Fibroblast of lung (primary cell): ENCODE results near the gene ENOX1. TPM values are rescaled to one million over a fixed set of nuclear protein-coding genes. Genes with fewer than 3 reads are reported as not detected.

Experiments
- DNase-seq, 2 donors: peaks; one replicate each; pipeline versions ENCODE4 v3.0.0 to v3.0.0-alpha.2; 2010; ENCODE audit warnings: low read depth in 2 of 2
- H2AFZ ChIP-seq: 2 replicates; pipeline ENCODE4 v1.5.1; 2012; ENCODE audit warnings: low read length, control low read depth, inconsistent platforms
- H3K27ac ChIP-seq: 2 replicates; pipeline ENCODE4 v1.5.1; 2011; ENCODE audit warnings: low read length, control low read depth; ENCODE audit not compliant: insufficient read depth
- H3K27me3 ChIP-seq: 2 replicates; pipeline ENCODE4 v1.5.1; 2011; ENCODE audit warnings: mild to moderate bottlenecking, low read length; ENCODE audit not compliant: control insufficient read depth, insufficient read depth
- H3K36me3 ChIP-seq: 2 replicates; pipeline ENCODE4 v1.5.1; 2011; ENCODE audit warnings: low read length; ENCODE audit not compliant: control insufficient read depth, insufficient read depth
- H3K4me1 ChIP-seq: 2 replicates; pipeline ENCODE4 v1.5.1; 2011; ENCODE audit warnings: low read length; ENCODE audit not compliant: control insufficient read depth, insufficient read depth; ENCODE audit errors: extremely low read depth
- H3K4me2 ChIP-seq: 2 replicates; pipeline ENCODE4 v1.5.1; 2011; ENCODE audit warnings: low read length, control low read depth; ENCODE audit not compliant: insufficient read depth; ENCODE audit errors: extremely low read depth
- H3K4me3 ChIP-seq, 4 experiments: fragments of 200-600 bp in 1 of 4; sonication (generic) in 1 of 4; replicated peaks in 1 of 4; 2 replicates each; pipeline ENCODE4 v1.5.1; 2011 to 2016; ENCODE audit warnings: low read length in 4 of 4, low read depth in 3 of 4, mild to moderate bottlenecking in 3 of 4, control low read depth in 2 of 4, inconsistent platforms in 1 of 4, mixed read lengths in 1 of 4; ENCODE audit not compliant: insufficient read depth in 1 of 4; ENCODE audit errors: control extremely low read depth in 1 of 4
- H3K79me2 ChIP-seq: 2 replicates; pipeline ENCODE4 v1.5.1; 2012; ENCODE audit warnings: mild to moderate bottlenecking, low read length, inconsistent platforms; ENCODE audit not compliant: control insufficient read depth, insufficient read depth
- H3K9ac ChIP-seq: 2 replicates; pipeline ENCODE4 v1.5.1; 2011; ENCODE audit warnings: mild to moderate bottlenecking, low read length, control low read depth; ENCODE audit not compliant: insufficient read depth
- H3K9me3 ChIP-seq: 2 replicates; pipeline ENCODE4 v1.5.1; 2012; ENCODE audit warnings: low read depth, low read length; ENCODE audit not compliant: control insufficient read depth, insufficient read depth
- H4K20me1 ChIP-seq: 2 replicates; pipeline ENCODE4 v1.5.1; 2011; ENCODE audit warnings: low read length; ENCODE audit not compliant: control insufficient read depth, insufficient read depth; ENCODE audit errors: extremely low read depth
- EZH2 ChIP-seq: IDR thresholded peaks from 2 replicates; pipeline ENCODE4 v1.5.1; 2012; ENCODE audit warnings: low read length, control low read depth, mild to moderate bottlenecking; ENCODE audit errors: missing control alignments
- polyA plus RNA-seq, 2 donors: library from polyadenylated mRNA; depleted of rRNA in 1 of 2; stranded (reverse) in 1 of 2; unstranded in 1 of 2; fragments of >200 nt; gene quantifications; 2 replicates each; pipeline ENCODE4 v1.2.1, GENCODE V29; 2011 to 2012; ENCODE audit warnings: missing spikeins in 1 of 2
- total RNA-seq: library from RNA; depleted of rRNA; stranded (reverse); fragments of >200 nt; gene quantifications from 2 replicates; pipeline ENCODE4 v1.2.1, GENCODE V29; 2014
- TF ChIP-seq, protein P1 (sequence below), 2 donors: IDR thresholded peaks in 1 of 2; conservative IDR thresholded peaks in 1 of 2; 1 replicate in 1 of 2; 2 replicates in 1 of 2; pipeline ENCODE4 v1.5.1; 2011 to 2012; ENCODE audit warnings: low read length in 2 of 2, control low read depth in 1 of 2, inconsistent platforms in 1 of 2, low read depth in 1 of 2, mild to moderate bottlenecking in 1 of 2

The ENOX1 gene
- total and polyA plus RNA-seq, 2 donors (not counting 1 experiment from before 2014, with no cell fraction given), result 3.5 to 7.6 TPM

DNA sequence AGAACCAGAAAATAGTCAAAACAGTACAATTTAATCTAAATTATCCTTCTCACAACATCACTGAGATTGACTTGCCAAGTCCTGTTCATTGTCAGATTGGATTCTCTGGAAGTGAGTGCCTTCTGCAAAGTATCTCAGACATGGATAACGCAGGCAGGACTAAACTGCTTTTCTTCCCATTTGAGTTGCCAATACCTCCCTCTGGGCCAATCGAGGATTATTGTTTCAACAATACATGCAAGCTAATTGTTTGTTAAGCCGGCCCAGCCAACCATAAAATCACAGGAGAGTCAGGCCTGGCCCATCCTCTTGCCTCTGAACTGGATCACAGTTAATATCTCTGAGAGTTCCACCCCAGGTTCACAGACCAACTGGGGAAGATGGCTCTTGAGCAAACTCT lies 240.0 kb downstream of the ENOX1 start:
- Histone ChIP-seq H3K36me3 (no peaks in the 10 kb centered on the region), H3K9ac (no peak overlapping the region), H3K9me3 (no peaks in the 10 kb centered on the region), H3K4me1 (no peaks in the 10 kb centered on the region), H3K27ac (no peak overlapping the region), H3K4me2 (no peak overlapping the region), H3K79me2 (no peaks in the 10 kb centered on the region), H3K27me3 (no peaks in the 10 kb centered on the region), H2AFZ (no peak overlapping the region), H4K20me1 (no peaks in the 10 kb centered on the region), H3K4me3 (no peak overlapping the region)
- TF ChIP-seq, protein P1, sequence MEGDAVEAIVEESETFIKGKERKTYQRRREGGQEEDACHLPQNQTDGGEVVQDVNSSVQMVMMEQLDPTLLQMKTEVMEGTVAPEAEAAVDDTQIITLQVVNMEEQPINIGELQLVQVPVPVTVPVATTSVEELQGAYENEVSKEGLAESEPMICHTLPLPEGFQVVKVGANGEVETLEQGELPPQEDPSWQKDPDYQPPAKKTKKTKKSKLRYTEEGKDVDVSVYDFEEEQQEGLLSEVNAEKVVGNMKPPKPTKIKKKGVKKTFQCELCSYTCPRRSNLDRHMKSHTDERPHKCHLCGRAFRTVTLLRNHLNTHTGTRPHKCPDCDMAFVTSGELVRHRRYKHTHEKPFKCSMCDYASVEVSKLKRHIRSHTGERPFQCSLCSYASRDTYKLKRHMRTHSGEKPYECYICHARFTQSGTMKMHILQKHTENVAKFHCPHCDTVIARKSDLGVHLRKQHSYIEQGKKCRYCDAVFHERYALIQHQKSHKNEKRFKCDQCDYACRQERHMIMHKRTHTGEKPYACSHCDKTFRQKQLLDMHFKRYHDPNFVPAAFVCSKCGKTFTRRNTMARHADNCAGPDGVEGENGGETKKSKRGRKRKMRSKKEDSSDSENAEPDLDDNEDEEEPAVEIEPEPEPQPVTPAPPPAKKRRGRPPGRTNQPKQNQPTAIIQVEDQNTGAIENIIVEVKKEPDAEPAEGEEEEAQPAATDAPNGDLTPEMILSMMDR (conservative IDR thresholded peaks at IDR 0.05 in 1 of 2, IDR thresholded peaks at IDR 0.05 in 1 of 2; ENCODE audit: low read depth in 1 of 2, low read length in 2 of 2), result no peak
- no peak for TF ChIP-seq EZH2
- DNase-seq, result no peak

DNA sequence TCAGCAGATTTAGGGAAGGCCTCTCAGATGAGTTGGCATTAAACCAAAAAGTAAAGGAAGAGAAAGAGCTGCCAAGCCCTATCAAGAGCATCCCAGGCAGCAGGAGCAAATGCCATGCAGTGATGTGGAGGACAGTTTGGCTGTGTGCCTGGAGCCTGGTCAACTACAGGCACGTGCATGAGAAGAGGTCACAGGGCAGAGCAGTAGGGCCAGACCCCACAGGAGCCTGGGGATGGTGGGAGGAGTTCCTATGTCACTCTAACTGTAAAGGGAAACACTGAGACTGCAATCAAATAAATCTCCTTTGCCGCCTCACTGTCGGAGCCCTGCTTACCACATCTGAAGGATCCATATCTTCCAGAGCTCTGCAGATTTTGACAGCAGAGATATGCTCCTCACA lies 240.5 kb downstream of the ENOX1 start:
- TF ChIP-seq, protein P1 (conservative IDR thresholded peaks at IDR 0.05 in 1 of 2, IDR thresholded peaks at IDR 0.05 in 1 of 2; ENCODE audit: low read depth in 1 of 2, low read length in 2 of 2), result no peak
- TF ChIP-seq EZH2, result no peak
- Histone ChIP-seq H3K27me3 (no peaks in the 10 kb centered on the region), H3K4me3 (no peak overlapping the region), H4K20me1 (no peaks in the 10 kb centered on the region), H3K27ac (no peak overlapping the region), H3K79me2 (no peaks in the 10 kb centered on the region), H3K4me2 (no peak overlapping the region), H3K4me1 (no peaks in the 10 kb centered on the region), H2AFZ (no peak overlapping the region), H3K36me3 (no peaks in the 10 kb centered on the region), H3K9me3 (no peaks in the 10 kb centered on the region), H3K9ac (no peak overlapping the region)
- DNase-seq, result peak in 1 of 2 donors; percentile 38

DNA sequence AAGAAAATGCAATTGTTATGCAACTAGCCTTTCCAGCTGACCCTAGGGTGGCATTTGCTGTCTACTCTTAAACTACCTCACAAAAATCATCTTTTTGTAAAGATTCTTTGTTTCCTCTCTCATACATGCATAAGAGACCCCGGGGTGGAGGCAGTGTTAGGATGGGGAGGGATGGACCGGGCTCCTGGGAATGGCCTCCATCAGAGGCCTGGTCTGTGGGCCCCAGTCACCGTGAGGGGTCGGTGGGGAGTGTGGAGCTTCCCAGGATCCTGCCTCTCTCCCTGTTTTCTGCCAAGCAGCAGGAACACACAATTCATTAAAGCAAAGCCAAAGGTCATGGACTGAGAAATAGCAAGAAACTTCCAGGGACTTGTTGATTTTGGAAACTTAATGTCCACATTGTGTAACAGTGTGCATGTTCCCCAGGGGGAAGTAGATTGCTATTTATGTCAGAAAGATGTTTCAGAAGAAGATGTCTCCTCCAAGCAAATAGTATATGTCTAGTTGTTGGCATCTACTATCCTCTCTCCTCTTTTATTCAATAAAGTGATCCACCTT lies 241.4 kb downstream of the ENOX1 start:
- Histone ChIP-seq H2AFZ (no peak overlapping the region), H3K36me3 (no peaks in the 10 kb centered on the region), H3K4me3 (no peak overlapping the region), H3K27ac (no peak overlapping the region), H3K79me2 (no peaks in the 10 kb centered on the region), H3K27me3 (no peaks in the 10 kb centered on the region), H3K9ac (no peak overlapping the region), H3K4me1 (no peaks in the 10 kb centered on the region), H4K20me1 (no peaks in the 10 kb centered on the region), H3K4me2 (no peak overlapping the region), H3K9me3 (no peaks in the 10 kb centered on the region)
- peak in 1 of 2 donors; percentile 81 for DNase-seq
- TF ChIP-seq, protein P1 (conservative IDR thresholded peaks at IDR 0.05 in 1 of 2, IDR thresholded peaks at IDR 0.05 in 1 of 2; ENCODE audit: low read depth in 1 of 2, low read length in 2 of 2), result no peak
- no peak for TF ChIP-seq EZH2
